Osteoblast (primary cell): ENCODE data around the gene ADCY2. TPM values are rescaled to one million over a fixed set of nuclear protein-coding genes. Genes with fewer than 3 reads are reported as not detected.

Experiments
- DNase-seq: peaks from one replicate; pipeline ENCODE4 v3.0.0; 2011; ENCODE audit warnings: low spot score, mixed read lengths; ENCODE audit not compliant: insufficient read length; ENCODE audit errors: missing footprints
- H2AFZ ChIP-seq: 2 replicates; pipeline ENCODE4 v1.6.0; 2011; ENCODE audit warnings: mild to moderate bottlenecking, low read length
- H3K27ac ChIP-seq: 2 replicates; pipeline ENCODE4 v1.5.1; 2011; ENCODE audit warnings: mild to moderate bottlenecking, low read depth, low read length, moderate library complexity
- H3K27me3 ChIP-seq: 2 replicates; pipeline ENCODE4 v1.6.0; 2012; ENCODE audit warnings: mild to moderate bottlenecking, control low read depth, inconsistent platforms, low read length, moderate library complexity; ENCODE audit not compliant: insufficient read depth
- H3K36me3 ChIP-seq: 2 replicates; pipeline ENCODE4 v1.5.1; 2011; ENCODE audit warnings: mild to moderate bottlenecking, low read length, control low read depth, moderate library complexity; ENCODE audit not compliant: insufficient read depth
- H3K4me1 ChIP-seq: 2 replicates; pipeline ENCODE4 v1.5.1; 2011; ENCODE audit warnings: mild to moderate bottlenecking, low read length, control low read depth, moderate library complexity; ENCODE audit not compliant: insufficient read depth
- H3K4me2 ChIP-seq: 2 replicates; pipeline ENCODE4 v1.6.0; 2011; ENCODE audit warnings: mild to moderate bottlenecking, low read length; ENCODE audit not compliant: insufficient read depth
- H3K4me3 ChIP-seq: fragments of 200-600 bp; sonication (generic); 3 replicates; pipeline ENCODE4 v1.5.1; 2012; ENCODE audit warnings: mild to moderate bottlenecking, low read length, inconsistent platforms; ENCODE audit not compliant: insufficient read depth
- H3K79me2 ChIP-seq: 2 replicates; pipeline ENCODE4 v1.6.0; 2012; ENCODE audit warnings: mild to moderate bottlenecking, low read length, control low read depth, inconsistent platforms; ENCODE audit not compliant: insufficient read depth
- H3K9me3 ChIP-seq: 2 replicates; pipeline ENCODE4 v1.5.1; 2011; ENCODE audit warnings: low read depth, low read length, control low read depth
- H4K20me1 ChIP-seq: 2 replicates; pipeline ENCODE4 v1.6.0; 2012; ENCODE audit warnings: mild to moderate bottlenecking, low read length, control low read depth; ENCODE audit not compliant: insufficient read depth
- CTCF ChIP-seq: IDR thresholded peaks from 2 replicates; pipeline ENCODE4 v1.5.1; 2011; ENCODE audit warnings: mild to moderate bottlenecking, low read depth, low read length, moderate library complexity; ENCODE audit errors: extremely low read depth
- total RNA-seq: library from RNA; depleted of rRNA; stranded (reverse); fragments of >200 nt; gene quantifications from 2 replicates; pipeline ENCODE4 v1.2.3, GENCODE V29; 2012

The ADCY2 gene
- total RNA-seq, 1 donor, result under 0.01 TPM

- Histone ChIP-seq H3K4me3 (no peak overlapping the region), H3K27ac (no peak overlapping the region), H3K4me1 (peaks cover 6% of the 10 kb centered on the region), H3K9me3 (no peaks in the 10 kb centered on the region), H4K20me1 (no peaks in the 10 kb centered on the region), H3K79me2 (no peaks in the 10 kb centered on the region), H3K27me3 (no peaks in the 10 kb centered on the region), H3K36me3 (peaks cover 32% of the 10 kb centered on the region), H2AFZ (no peak overlapping the region), H3K4me2 (no peak overlapping the region)
- peak; percentile 79 for TF ChIP-seq CTCF
- peak; percentile 72 for DNase-seq
Observed at GRCh38 chr5:7856855-7857254, 460.9 kb downstream of the ADCY2 start.

- Histone ChIP-seq H3K4me1 (peaks cover 6% of the 10 kb centered on the region), H3K4me3 (no peak overlapping the region), H3K4me2 (no peak overlapping the region), H4K20me1 (no peaks in the 10 kb centered on the region), H3K36me3 (peaks cover 37% of the 10 kb centered on the region), H3K79me2 (no peaks in the 10 kb centered on the region), H2AFZ (no peak overlapping the region), H3K27ac (no peak overlapping the region), H3K27me3 (no peaks in the 10 kb centered on the region), H3K9me3 (no peaks in the 10 kb centered on the region)
- TF ChIP-seq CTCF, result no peak
- no peak for DNase-seq
Observed at GRCh38 chr5:7857361-7857760, 461.4 kb downstream of the ADCY2 start.

GRCh38 chr5:7857926-7858632, 462.1 kb downstream of the ADCY2 start:
- peaks cover 41% of the 10 kb centered on the region for H3K36me3 ChIP-seq

More at GRCh38 chr5:7857926-7858632, 462.1 kb downstream of the ADCY2 start:
- TF ChIP-seq CTCF, result no peak
- H3K9me3 ChIP-seq, result no peaks in the 10 kb centered on the region
- no peak overlapping the region for H3K27ac ChIP-seq
- no peak overlapping the region for H2AFZ ChIP-seq
- peaks cover 3% of the 10 kb centered on the region for H3K4me1 ChIP-seq
- DNase-seq, result no peak
- no peak overlapping the region for H3K4me3 ChIP-seq
- no peaks in the 10 kb centered on the region for H3K27me3 ChIP-seq
- no peaks in the 10 kb centered on the region for H4K20me1 ChIP-seq
- H3K4me2 ChIP-seq, result no peak overlapping the region
- H3K79me2 ChIP-seq, result no peaks in the 10 kb centered on the region
